Stimulated activated CD8-positive, alpha-beta memory T cell treated with anti-CD3 and anti-CD28 coated beads, Interleukin-12 subunit alpha, Interleukin-12 subunit beta, amount 100 ng/mL, for 4 hours (primary cell): ENCODE measurements around the gene F8.
"Not testable (repeated sequence)": the region's sequence is repeated elsewhere in the genome, so short reads cannot be mapped to it uniquely, and the experiment has no call there.

Source experiments
- DNase-seq: peaks from one replicate; pipeline ENCODE4 v3.0.0-alpha.2; 2020; ENCODE audit warnings: low read depth

Gene F8

DNA sequence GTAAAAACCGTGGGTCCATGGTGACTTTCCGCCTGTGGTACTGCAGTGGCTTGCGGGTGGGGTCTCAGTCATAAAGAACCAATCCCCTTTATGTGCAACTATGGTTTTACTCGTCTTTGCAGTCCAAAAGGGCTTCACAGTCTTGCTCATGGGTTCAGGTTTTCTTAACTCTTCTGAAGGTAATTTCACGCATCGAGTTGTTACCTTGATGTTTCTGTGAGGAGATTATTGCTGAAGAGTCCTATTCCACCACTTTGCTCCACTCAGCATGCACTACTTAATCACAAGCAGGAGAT is 41.5 kb downstream of the F8 start:
- no peak for DNase-seq

GRCh38 chrX:154980330-154981115 is 42.0 kb downstream of the F8 start:
- peak; percentile 49 for DNase-seq

GRCh38 chrX:154979629-154980028 is 42.9 kb downstream of the F8 start:
- DNase-seq: no peak

DNA sequence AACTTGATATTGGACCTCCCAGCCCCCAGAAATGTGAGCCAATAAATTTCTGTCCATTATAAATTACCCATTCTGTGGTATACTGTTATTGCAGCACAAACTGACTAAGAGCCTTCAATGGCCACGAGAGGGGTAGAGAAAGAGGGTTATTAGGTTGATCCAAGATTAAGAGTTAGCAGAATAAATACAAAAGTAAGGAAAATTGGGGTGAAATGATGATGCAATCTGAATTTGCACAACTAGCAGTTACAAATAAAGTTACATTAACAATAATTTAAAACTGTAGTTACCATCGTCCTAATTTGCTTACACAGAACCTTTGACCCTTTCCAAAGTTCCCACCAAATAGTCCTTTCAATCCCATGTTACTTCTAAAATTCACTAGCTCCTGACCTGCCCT is 54.2 kb downstream of the F8 start:
- no peak for DNase-seq

DNA sequence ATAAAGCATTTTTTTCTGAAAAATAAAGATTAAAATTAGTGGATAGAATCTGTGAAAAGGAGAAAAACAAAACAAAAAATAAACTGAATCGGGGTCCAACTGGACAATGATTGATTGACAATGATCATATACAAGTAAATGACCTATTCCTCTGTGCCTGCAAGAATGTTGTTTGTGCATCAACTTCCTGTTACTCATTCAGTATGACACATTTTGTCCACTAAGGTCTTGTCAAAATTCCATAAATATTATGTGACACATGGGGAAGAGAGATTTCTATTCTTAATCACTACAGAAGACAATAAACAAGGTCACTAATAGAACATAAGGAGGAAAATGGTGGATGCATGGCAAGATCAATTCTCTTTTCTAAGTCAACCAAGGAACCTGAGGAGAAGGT is 54.9 kb downstream of the F8 start:
- DNase-seq: no peak

- no peak for DNase-seq
These were observed 60.6 kb downstream of the F8 start for GRCh38 chrX:154961947-154962346.

DNA sequence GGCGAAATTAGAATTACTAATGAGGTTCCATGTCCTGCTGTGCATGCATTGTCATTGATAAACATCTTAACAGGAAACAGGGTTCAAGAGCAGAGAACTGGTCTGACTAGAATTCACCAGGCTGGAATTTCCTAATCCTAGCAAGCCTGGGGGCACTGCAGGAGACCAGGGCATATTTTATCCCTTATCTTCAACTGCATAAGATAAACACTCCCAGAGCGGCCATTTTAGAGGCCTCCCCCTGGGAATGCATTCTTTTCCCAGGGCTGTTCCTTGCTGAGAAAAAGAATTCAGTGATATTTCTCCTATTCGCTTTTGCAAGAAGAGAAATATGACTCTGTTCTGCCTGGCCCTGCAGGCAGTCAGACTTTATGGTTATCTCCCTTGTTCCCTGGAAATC is 66.7 kb downstream of the F8 start:
- DNase-seq: not testable (repeated sequence)

DNA sequence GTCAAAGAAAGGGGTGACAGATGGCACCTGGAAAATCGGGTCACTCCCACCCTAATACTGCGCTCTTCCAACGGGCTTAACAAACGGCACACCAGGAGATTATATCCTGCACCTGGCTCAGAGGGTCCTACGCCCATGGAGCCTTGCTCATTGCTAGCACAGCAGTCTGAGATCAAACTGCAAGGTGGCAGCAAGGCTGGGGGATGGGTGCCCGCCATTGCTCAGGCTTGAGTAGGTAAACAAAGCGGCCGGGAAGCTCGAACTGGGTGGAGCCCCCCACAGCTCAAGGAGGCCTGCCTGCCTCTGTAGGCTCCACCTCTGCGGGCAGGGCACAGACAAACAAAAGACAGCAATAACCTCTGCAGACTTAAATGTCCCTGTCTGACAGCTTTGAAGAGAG is 83.3 kb downstream of the F8 start:
- not testable (repeated sequence) for DNase-seq

- DNase-seq: not testable (repeated sequence)
These were observed 97.8 kb downstream of the F8 start for GRCh38 chrX:154924771-154925170.

- DNase-seq: no peak
These were observed 104.5 kb downstream of the F8 start for GRCh38 chrX:154918060-154918483.

DNA sequence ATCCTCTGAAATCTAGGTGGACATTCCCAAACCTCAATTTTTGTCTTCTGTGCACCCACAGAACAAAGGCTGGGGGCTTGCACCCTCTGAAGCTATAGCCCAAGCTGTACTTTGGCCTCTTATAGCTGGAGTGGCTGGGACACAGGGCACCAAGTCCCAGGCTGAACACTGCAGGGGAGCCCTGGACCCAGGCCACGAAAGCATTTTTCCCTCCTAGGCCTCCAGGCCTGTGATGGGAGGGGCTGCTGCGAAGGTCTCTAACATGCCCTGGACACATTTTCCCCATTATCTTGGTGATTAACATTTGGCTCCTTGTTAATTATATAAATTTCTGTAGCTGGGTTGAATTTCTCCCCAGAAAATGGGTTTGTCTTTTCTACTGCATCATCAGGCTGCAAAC is 108.5 kb downstream of the F8 start:
- no peak for DNase-seq

DNA sequence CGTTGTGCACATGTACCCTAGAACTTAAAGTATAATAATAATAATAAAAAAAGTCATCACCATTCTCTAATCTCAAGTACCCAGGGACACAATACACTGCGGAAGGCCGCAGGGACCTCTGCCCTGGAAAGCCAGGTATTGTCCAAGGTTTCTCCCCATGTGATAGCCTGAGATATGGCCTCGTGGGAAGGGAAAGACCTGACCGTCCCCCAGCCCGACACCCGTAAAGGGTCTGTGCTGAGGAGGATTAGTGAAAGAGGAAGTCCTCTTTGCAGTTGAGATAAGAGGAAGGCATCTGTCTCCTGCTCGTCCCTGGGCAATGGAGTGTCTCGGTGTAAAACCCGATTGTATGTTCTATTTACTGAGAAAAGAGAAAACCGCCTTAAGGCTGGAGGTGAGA is 112.0 kb downstream of the F8 start:
- DNase-seq: not testable (repeated sequence)

- DNase-seq: not testable (repeated sequence)
These were observed 112.5 kb downstream of the F8 start for GRCh38 chrX:154910048-154910447.

- no peak for DNase-seq
These were observed 113.7 kb downstream of the F8 start for GRCh38 chrX:154908821-154909220.

DNA sequence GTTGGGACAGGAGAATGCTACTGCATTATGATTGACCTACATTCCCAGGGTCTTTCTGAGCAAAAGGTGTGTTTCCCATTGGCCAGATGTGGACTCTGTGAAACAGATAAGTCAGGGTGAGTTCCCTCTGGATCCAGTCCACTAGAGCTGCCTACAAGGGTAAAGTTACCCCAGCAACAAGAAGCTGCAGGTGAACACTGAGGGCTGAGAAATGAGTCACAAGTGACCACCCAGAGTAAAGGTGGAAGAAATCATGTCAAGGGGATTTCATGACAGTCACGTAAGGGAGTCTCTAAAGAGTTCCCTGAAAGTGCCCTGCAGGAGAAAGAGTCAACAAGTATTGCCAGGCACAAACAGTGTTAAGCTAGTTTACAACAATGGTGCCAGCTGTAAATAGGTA is 120.1 kb downstream of the F8 start:
- no peak for DNase-seq

DNA sequence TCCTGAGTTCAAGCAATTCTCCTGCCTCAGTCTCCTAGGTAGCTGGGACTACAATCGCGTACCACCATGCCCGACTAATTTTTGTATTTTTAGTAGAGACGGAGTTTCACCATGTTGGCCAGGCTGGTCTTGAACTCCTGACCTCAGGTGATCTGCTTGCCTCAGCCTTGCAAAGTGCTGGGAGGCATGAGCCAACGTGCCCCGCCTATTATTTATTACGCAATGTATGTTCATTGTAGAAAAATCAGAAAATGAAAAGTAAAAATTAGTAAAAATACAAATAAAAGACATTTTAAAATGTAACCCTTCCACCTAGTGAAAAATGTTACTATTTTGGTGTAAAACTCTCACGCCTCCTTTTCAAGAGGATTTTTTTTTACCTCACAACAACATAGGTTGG is 122.2 kb downstream of the F8 start:
- no peak for DNase-seq

DNA sequence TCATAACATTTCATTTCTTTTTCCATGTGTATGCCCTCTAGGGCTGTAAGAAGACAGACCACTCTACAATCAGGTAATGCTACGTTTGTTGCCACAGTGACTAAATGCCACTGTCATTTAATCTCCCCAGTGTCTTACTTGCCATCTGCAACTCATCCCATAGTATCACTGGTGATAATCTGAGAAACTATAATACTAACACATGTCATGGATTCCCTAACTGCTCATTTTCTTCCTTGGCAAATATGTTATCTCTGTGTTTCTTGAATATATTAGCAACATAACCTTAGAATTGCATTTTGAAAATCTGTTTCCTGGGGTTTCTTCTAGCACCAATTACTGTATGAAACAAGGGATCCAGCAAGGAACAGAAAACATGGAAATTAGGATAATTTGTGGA is 130.2 kb downstream of the F8 start:
- no peak for DNase-seq

GRCh38 chrX:154890990-154891639 is 131.4 kb downstream of the F8 start:
- no peak for DNase-seq

- not testable (repeated sequence) for DNase-seq
These were observed 135.7 kb downstream of the F8 start for GRCh38 chrX:154886789-154887221.

DNA sequence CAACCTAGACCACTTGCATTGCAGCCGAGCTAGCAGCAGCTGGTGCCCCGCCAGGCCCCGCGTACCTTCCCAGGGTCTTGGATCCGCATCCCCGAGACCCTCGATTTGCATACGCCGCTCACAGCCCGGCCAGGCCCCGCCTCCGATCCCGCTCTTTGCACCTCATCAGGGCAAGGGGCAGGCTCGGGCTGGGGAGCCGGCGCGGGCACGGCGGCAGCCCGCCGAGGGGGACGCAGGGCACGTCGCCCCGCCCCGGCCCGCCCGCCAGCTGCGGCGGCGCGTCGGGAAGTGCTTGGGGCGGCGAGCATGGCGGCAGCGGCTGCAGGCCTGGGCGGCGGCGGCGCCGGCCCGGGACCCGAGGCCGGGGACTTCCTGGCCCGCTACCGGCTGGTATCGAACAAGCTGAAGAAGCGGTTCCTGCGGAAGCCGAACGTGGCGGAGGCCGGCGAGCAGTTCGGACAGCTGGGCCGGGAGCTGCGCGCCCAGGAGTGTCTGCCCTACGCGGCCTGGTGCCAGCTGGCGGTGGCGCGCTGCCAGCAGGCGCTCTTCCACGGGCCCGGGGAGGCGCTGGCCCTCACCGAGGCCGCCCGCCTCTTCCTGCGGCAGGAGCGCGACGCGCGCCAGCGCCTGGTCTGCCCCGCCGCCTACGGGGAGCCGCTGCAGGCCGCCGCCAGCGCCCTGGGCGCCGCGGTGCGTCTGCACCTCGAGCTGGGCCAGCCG is 136.3 kb downstream of the F8 start, which contains the start of gene F8A1:
Gene F8A1 (plus strand): TSS at position 287 of the 720 bp plus-strand sequence. CDS start 20 bp downstream, at position 307.
- DNase-seq: not testable (repeated sequence)

DNA sequence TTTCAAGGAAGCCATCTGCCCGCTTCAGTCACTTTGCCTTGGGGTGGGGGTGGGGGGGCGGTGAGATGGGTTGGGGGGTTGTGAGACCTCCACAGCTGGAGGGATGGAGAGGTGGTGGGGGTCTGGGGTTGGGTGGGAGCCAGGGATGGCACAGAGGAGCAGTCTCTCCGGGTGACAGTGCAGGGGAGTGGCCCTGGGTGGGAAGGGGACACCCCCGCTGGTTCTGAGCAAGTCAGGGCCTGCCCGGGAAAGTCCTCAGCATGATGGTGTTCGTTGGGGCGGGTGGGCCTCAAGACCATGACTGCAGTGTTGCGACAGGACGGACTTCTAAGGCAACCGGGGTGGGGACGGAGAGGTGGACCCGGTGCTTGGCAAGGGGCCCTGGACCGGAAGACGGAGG is 137.0 kb downstream of the F8 start:
- not testable (repeated sequence) for DNase-seq

DNA sequence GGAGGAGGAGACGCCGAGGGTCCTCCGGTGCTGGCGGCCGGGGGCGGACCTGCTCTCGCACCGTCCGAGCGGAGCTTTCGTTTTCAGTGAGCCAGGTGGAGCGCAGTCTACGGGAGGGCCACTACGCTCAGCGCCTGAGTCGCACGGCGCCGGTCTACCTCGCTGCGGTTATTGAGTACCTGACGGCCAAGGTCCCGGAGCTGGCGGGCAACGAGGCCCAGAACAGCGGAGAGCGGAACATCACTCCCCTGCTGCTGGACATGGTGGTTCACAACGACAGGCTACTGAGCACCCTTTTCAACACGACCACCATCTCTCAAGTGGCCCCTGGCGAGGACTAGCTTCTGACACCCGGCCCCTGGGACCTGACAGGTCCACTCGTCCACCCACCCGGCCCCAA is 137.5 kb downstream of the F8 start:
- not testable (repeated sequence) for DNase-seq

DNA sequence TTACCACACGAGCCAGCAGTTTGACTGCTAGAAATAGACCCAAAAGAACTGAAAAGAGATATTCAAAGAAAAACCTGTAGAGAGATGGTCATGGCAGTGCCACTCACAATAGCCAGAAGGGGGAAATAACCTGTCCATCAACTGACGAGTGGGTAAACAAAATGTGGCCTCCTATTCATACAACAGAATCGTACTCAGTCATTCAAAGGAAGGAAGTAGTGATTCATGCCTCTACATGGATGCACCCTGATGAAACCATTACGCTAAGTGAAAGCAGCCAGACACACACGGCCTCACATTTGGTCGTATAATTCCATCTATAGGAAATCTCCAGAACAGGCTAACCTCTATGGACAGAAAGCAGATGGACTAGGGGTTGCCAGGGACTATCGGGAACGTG is 138.5 kb downstream of the F8 start:
- DNase-seq: not testable (repeated sequence)
